Measurements from ENCODE around the gene POMGNT1.

DNA sequence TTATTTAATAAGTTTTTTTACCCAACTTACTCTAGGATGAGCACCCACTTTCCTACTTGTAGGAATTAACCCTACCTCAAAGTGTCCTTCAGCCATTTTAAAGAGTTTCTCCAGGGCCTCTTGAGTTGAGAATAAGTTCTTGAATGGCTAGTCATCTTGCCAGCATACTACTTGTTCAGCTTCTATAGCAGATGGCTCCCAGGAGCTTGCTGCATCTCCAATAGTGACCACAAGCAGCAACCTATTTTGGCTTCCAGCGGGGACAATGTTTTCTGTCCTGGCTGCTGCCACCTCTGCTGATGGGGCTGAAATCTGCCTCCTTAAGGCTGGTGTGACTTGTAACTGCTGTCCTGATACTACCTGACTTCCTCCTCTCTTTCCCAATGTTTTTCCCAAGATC, 45.0 kb downstream of the POMGNT1 start:
- TF ChIP-seq, protein P1, sequence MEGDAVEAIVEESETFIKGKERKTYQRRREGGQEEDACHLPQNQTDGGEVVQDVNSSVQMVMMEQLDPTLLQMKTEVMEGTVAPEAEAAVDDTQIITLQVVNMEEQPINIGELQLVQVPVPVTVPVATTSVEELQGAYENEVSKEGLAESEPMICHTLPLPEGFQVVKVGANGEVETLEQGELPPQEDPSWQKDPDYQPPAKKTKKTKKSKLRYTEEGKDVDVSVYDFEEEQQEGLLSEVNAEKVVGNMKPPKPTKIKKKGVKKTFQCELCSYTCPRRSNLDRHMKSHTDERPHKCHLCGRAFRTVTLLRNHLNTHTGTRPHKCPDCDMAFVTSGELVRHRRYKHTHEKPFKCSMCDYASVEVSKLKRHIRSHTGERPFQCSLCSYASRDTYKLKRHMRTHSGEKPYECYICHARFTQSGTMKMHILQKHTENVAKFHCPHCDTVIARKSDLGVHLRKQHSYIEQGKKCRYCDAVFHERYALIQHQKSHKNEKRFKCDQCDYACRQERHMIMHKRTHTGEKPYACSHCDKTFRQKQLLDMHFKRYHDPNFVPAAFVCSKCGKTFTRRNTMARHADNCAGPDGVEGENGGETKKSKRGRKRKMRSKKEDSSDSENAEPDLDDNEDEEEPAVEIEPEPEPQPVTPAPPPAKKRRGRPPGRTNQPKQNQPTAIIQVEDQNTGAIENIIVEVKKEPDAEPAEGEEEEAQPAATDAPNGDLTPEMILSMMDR (IDR thresholded peaks at IDR 0.05; ENCODE audit: poor library complexity) = no peak
- TF ChIP-seq EZH2 (IDR thresholded peaks at IDR 0.05; ENCODE audit: borderline replicate concordance) = no peak
